HG02870 (cell line): Measurements from ENCODE around the gene VSX1.

Experiments used
- ATAC-seq: cut with Tn5 transposase; IDR thresholded peaks from one replicate; pipeline ENCODE4 v1.9.1; 2021; ENCODE audit warnings: mild to moderate bottlenecking, moderate library complexity; ENCODE audit not compliant: unreplicated experiment

VSX1 gene

DNA sequence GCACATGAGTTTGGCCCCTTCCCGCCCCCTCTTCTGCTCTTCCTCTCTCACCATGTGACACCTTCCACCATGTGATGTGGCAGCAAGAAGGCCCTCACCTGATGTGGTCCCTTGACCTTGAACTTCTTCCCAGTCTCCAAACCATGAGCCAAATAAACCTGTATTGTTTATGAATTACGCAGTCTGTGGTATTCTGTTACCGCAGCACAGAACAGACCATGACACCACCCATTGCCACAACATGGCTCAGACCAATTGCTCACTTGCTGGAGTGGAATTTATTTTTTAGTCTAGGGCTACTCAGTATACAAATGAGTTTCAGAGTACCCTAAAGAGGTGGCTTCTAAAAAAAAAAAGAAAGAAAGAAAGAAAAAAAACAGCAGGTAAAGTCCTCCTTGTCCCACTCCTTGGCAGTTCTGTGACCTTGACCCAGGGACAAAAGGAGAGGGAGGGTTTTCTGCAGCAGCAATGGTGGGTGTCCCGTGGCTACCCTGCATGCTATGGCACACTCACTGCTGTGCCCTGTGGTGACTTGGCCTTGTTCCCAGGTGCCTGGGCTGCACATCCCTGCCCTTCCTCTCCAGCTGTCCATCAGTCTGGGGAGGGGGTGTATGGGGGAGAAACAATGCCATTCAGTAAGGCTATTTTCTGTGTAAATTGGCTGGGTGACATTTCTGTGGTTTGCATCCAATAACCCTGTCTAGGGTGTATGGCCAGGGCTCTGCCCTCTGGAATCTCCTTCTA is 5.4 kb upstream of the VSX1 start:
- ATAC-seq = no peak

DNA sequence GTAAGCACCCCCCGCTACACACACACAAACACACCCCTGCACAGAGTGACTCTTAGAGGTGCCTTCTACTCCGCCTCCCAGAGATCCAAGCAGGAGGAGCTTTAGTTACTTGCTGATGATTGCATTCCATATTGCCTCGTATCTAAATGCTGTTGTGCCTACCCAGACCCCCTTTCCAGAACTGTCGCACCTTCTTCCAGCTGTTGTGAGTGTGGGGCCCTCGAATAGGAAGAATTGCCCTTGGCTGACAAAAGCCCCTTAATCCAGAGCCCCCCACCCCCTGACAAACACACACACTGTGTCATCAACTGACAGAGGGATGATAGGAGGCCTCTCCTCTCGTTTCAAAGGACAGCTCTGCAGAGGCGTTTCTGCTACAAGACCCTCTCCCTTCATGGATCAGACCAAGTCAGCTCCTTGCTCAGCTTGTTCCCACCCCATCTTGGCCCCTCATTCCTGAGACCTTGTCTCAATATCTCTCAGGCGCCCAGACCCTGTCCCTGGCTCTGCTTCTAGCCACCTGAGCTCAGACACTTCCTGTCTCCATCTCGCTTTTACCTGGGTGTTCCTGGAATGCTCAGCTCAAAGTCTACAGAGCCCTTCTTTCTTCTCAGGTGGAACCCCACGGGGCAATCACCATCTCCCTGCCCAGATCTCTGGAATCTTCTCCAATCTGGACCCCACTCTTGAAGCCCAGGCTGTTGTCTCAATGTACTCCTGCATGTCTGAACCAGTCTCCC is 4.0 kb upstream of the VSX1 start:
- ATAC-seq = no peak

DNA sequence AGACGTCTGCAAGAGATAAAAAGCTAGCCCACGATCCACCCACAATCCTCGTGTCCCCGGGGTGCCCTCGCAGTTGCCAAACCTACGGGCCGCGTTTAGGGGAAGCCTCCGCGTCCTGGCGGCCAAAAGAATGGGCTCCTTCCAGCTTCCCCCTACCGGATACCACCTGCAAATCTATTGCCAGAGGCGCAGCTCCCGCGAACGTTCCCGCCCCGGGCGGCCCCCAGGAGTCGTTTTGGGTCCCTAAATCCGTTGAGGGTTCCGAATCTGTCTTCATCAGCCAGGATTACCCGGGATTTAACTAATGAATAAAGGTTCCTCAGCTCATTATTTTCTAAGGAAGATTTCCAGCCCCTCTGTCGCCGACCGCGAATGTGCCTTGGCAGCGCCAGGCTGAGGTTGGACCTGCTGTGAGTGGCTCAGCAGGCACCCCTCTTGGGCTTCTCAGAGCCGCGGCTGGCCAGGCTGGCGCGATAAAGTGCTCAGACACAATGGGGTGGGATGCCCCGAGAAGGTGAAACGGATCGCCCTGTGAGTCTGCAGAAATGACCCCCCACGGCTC is 2.8 kb upstream of the VSX1 start:
- ATAC-seq = no peak

DNA sequence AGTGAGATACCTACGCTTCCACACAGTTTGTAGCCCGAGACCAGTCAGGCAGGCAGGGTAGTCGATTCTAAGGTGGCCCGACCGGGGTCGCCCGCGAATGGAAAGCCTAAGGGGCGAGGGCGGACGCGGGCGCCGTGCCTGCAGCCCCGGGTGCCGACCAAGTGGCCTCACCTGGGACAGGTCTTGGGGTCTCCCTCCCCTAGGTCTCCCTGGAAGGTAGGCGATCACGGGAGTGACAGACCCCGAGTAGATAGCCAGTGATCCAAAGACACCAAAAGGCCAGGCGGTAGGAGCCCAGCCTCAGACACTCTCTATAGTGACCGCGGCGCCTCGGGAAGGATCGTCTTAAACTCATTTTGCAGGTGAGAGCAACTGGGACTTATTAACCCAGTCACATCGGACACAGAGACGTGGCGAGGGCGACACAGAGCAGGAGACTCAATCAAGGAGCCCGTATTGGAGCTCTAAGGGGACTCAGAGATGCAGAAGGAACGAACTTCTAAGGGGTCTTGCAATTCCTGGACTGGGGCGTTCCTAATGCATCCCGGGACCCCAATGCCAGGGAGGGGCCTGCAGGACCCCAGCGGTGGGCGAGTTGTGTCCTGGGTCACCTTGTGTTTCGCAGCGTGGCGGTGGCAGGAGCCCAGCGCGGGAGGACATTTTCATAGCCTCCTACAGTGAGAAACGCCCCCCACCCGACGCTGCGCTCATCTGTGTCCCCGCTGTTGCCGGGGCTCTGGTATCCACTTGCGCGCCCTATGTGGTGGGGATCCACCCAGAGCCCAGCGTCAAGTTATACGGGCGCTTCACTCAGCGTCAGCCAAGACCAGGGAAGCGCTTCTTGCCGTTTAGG is 2.1 kb upstream of the VSX1 start:
- ATAC-seq = no peak

DNA sequence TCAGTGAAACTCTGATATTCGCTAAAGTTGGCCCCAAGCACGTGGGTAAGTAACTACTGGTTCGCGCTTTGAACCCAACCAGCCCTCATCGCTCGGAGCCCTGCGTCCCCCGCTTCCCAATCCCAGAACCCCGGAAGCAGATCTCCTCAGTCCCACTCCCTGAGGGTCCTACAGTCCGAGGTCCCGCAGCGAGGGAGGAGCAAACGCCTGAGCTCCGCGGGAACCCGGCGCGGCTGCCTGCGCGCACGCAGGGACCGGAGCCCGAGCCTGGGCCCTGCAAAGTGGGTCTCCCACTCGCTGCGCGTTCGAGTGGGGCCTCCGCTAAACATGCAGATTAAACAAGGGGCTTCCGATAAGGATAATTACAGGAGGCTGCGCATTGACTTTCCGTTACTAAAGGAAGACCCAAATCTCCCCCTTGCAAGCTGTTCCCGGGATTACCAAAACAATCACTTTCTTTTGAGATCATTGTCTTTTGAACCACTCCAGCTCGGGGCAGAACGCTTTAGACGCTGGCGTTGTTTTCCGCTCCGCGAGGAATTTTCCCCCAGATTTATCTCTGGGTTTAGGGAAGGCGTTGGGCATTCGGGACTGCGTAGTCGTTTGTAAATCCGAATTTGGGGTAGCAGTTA is 1.3 kb upstream of the VSX1 start:
- ATAC-seq = no peak

DNA sequence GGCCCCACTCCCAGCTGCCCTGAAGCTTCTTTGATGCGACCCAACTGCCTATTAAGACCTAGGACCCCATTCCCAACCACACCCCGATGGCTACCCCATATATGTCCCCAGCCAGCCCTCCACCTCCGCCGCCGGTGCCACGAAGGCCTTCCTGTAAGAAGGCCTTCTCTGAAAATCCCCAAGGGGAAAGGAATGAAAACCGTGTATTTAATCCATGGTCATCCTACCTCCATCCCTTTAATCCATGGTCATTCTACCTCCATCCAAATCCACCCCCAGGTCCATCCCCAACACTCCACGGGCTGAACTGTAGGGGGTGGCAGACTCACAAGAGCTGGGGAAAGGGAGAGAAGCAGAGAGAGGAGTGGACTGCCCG is 545 bp upstream of the VSX1 start:
- ATAC-seq = no peak

DNA sequence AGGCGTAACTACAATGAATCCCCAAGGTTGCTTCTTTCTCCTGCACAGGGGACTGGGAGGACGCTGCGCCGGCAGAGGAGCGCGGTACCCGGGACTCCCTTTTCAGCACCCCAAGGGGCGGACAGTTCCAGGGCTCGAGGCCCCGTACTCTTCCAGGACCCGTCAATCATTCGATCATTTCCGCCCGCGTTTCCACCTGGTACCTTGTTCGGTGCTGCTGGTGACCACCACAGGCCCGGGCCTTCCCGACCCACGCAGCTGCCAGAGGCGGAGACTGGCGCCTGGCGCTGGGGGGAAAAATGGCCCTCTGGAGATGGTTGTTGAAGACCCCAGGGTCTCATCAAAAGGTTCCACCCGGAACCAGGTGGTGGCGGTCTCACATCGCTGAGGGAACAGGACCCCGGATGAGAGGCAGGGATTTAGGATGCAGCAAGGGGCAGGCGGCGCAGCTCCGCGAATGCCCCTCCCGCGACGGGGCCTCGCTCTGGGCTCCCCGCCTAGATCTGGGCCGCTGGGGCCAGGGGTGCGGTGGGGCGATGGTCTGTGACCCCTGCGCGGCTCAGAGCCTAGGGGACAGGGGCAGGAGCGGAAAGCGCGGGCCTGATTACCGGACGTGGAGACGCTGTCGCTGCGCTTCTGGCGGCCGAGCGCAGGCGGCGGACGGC is 744 bp downstream of the VSX1 start:
- no peak for ATAC-seq

DNA sequence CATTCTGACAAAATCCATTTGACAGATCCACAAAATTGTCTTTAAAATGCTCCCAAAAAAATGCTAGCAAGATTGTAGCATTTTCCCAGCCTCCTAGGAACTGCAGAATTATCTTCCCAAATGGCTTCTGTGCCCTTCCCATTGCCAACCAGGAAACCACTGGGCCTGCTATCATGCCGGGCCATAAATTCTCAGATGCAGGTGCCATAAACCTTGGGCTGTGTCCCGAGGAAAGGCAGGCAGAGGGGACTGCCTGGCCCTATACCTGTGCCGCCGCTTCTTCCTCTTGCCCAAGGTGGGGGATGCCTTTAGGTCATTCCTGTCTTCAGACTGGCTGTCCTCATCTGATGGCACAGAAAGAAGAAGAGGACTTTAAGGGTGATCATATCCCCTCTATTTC is 2.8 kb downstream of the VSX1 start:
- no peak for ATAC-seq

DNA sequence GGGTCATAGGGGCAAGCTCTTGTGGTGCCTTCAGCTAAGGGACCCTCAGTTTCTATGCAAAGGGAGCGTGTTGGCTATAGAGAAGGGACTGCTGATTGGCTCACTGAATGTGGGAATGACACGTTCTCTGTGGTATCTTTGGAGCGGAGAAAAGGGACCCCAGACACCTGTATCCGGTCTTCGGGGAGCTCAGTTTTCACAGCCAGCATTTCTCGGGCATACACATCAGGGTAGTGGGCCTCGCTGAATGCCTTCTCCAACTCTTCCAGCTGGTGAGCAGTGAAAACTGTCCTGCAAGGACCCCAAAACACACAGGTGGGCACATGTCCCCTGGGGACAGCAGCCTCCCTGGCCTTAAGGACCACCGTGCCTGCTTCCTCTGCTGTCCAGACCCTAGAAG is 3.3 kb downstream of the VSX1 start:
- ATAC-seq = no peak

DNA sequence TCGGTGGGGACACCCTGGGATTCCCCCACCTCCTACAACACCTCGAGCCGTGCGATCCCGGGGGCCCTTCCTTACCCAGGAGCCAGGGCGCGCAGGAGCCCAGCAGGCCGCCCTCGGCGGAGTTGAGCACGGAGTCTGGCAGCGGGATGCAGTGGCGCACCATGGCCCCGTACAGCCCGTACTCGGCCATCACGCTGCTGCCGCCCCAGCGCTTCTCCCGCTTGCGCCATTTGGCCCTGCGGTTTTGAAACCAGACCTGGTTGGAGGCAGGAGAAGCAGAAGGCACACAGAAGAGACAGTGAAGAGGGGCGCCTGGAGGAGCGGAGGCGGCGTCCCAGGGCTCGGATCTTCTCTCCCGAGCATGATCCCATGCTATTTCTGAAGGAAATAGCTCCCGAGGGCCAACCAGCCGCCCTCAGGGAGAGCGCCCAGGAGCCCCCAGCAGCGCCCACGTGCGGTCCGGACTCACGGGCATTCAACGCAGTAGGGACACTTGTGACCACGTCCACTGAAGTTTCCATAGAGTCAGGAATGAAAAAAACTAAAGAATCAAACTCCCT is 4.3 kb downstream of the VSX1 start:
- ATAC-seq = no peak

DNA sequence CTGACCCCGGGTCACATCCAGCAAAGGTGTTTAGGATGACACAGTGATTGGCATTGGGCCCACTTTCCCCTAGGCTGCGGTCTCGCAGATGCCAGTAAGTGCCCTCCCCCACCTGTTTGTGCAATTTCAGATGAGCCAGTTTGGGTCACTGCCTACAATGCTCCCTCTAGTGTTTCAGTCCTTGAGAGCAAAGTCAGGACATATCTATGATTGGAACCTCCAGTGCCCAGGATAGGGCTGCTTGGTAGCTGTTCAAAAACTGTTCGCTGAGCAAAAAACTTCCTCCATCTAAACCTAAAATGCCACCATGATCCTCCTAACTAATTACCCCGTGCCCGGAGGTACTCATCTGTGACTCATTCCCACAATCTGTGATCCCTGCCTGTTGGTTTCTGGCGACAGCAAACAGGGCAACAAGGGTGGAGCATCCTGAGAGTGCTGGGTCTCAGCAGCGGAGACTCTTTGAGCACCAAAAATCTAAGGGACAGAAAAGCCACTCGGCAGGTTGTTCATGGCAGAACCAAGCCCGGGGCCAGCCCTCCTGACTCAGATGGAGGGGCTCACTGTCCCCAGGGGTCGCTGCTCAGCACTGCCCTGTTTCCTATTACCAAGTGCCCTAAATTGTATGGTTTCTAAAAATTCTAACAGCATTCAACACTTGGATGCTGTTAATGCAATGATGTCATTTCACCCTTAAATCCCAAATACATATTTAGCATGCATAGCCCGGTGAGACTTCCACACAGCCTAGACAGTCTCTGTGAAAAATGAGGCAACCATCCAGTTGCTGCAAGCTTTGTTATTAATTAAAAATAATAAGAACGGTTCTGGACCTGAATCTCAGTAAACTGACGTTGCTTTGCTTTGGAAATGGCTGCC is 5.0 kb downstream of the VSX1 start:
- ATAC-seq = no peak

DNA sequence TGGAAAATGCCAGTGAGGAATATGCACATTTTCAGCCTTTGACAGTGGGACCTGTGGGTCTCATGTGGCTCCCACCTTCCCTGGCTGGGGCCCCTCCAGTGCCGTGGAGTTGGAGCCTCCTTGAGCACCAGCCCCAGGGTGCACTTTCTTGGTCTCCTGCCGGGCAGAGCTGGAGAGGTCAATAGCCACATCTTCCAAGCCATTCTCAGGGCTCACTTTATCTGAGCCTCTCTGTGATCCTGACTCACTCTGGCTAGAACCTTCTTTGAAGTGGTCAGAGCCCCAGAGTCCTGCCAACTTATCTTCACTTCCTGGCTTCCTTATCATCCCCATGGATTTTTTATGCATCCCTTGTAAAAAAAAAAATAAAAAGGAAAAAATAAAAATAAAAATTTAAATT is 5.7 kb downstream of the VSX1 start:
- no peak for ATAC-seq

DNA sequence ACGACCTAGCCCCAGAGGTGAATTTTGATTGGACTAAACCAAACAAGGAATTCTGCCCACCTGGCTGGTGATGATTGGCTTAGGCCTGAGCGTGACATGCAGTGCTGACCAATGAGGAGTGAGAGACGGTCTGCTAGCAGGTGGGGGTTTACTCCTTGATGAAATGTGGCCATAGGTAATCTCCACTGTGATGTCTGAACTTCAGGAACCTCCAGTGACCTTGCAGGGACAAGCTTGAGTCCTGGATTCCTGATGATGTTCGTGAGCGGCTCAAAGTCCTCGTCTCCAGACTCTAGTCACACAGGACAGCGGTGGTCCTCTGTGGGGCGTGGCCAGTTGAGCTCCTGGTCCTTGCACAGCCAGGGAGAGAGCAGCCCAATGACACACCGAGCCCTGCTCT is 8.4 kb downstream of the VSX1 start:
- ATAC-seq = no peak

DNA sequence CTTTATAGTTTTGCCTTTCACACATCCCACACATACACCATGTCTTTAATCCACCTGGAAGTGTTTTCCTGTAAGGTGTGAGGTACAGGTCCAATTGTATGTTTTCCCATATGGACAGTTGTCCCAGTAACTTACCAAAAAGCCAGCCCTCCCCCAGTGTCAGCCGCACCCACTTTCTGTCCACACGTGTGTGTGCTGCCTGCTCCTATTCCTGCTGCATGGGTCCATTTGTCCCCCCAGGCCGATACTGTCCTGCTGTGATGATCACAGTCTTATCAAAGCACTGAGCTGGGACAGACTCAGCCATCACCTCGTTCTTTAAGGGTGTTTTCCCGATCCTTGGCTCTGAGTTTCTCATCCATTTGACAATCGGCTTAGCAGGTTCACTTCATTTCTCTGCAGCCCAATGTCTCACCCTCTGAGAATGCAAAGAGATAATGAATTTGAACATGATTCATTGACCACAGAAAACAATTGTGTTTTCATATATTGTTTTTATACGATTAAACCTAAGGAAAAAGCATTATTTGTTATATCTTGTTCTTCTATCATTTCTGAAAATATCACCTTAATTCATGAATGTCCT is 9.6 kb downstream of the VSX1 start:
- ATAC-seq = no peak

DNA sequence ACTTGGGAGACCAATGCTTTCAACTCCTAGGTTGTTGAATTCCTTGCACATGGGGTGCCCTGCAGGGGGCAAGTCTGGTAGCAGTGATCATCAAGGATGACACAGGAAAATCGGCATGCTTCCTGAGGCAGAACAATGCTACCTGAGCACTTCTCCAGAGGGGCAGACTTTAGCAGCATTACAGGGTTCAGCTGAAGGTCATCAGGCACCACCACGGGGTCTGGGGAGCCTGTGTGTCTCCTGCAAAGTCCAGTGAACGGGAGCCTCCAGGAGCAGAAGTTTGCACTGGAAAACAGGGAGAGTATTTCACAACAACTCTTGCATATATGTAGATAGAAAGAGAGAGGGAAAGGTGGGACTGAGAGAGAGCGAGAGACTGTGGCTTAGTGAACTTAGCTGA is 10.2 kb downstream of the VSX1 start:
- no peak for ATAC-seq

DNA sequence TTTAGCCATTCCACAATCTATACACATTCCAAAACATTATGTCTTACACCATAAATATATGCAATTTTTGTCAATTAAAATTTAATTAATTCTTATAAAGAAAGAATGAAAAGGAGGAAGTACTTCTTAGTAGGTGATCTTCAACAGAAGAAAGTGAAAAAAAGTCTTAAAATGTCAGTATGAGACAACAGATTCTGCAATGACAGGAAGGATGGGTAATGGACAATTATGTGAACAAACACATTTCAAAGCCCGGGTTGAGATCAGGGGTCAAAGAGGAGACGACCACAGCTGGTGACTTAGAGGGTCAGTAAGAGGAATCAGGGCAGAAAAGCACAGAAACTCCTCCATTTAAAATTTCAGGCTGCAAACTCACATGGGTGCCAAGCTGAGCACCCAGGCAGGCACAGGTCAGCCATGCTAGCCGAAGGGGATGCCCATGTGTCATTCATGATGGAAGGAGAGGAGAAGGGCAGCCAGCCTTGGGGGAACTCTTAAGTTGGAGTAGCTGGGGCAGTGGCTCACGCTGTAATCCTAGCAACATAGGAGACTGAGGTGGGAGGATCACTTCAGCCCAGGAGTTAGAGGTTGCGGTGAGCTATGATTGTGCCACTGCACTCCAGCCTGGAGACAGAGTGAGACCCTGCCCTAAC is 11.0 kb downstream of the VSX1 start:
- no peak for ATAC-seq

DNA sequence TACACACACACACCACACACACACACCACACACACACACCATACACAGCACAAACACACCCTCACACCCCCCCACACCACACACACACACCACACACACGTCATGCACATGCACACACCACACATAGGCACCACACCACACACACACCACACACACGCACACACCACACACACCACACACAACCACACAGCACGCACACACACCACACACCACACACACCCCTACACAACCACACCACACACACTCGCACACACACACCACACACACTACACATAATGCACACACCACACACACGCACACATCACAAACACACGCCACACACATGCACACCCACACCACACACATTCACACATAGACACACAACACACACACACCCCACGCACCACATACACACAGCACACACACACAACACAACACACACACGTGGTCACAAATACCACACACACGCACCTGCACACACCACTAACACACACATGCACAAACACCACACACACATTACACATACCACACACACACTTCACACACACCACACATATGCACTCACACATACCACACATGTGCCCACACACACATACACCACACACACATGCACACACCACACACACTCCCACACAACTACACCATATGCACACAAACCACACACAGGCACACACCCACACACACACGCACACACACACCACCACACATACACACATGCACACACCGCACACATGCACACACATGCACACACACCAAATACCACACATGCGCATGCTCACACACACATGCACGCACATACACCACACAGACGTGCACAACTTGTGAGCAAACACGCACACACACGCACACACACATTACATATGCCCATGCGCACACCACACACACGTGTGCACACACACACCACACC is 14.6 kb downstream of the VSX1 start:
- ATAC-seq = no peak
